HG03139 (cell line): ENCODE data around the gene POFUT2.

ENCODE experiments used
- ATAC-seq: cut with Tn5 transposase; IDR thresholded peaks from one replicate; pipeline ENCODE4 v1.9.1; 2021; ENCODE audit not compliant: unreplicated experiment

Gene POFUT2

DNA sequence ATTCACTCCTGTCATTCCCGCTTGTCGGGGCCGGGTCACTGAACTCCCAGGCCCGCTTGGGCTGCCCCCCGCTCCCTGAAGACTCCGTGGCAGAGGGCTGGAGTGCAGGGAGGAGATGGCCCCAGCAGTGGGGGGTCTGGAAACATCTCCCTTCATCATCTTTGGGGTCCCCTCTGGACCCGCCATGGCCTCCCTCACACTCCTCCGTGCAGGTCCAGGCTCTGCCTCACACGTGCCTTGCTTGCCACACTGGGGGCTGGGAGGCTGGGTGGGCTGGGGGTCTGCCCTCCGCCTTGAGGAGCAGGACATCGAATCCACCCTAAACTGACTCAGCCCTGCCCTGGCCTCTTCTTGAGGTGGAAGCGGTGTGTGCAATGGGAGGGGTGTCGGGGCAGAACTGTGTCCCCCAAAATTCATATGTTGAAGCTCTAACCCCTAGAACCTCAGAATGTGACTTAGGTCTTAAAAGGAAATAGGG is 35.2 kb downstream of the POFUT2 start:
- ATAC-seq, result no peak

DNA sequence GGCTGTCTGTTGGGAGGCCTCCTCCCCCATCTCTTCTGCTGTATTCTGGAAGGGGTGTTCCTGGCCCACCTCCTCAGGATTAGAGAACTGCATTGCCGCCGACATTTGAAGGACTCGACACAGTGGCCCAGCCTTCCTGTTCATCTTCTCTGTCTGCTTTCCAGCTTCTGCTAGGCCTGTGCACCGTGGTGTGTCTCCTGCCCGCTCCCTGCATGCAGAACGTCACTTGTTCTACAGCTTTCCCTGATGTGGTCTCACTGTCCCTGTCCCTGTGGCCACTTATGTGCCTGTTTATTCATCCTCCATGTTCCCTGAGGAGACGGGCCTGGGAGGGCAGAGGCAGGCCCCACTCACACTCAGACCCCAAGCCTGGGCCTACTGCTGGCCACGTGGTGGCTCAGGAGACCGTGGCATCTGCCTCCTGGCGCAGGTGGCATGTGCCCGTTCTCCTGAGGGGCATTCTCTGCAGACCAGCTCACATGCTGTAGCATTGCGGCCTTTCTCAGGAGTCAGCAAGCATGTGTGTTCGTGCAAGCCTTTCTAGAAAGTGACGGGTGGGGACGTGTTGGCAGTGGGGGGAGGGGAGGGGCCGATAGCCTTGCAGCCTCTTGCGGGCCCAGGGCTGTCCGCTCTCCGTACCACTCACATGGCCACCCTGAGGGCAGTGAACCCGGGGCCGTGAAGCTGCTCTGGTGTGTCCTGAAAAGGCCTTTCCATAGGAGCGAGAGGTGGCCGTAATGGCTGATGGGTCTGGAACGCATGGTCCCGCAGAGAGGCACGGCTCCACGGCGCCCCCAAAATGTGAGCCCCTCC is 35.9 kb downstream of the POFUT2 start:
- ATAC-seq, result no peak

DNA sequence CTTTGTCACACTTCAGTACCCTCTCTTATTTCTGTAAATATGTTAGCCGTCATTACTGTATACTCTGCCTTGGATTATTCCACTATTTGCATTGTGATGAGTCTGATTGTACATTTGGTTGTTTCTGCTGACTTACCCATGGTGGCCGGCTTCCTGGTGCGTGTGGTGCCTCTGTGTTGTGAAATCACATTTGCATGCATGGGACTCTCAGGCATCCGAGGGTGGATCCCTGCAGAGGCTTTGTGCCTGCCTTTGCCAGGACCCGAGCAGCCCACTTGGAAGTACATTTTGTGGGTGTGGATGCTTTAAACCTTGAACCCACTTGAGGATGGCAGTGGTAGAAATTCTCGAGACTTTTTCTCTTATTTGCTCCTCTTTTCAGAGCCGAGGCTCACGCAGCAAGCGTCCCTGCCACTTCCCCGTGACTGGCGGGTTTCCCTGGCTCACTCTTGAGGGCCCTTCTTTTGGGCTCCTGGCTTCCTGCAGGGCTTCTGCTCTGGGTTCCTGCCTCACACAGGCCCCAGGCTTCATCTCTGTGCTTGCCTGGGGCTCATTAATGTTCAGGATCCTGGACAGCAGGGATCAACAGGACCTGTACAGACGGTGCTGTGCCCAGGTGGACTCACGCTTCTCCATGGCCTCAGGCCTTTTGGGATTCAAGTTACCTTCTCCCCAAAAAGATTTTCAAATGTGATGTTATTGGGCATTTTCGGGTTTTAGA is 36.6 kb downstream of the POFUT2 start:
- ATAC-seq, result no peak

DNA sequence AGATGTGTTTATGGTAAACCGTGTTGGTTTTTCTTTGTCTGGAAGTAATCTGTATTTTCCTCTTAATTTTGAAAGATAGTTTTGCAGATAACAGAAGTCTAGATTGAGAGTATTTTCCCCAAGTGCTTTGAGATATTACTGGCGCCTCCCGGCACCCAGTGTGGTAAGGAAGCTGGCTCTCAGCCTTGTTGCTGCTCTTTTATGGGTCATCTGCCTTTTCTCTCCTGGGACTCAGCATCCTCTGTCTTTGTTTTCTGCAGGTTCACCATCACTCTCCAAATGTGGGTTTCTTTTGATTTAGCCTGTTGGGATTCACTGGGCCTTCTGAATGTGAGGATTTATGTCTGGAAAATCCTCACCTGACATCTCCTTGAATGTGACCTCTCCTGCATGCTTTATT is 37.4 kb downstream of the POFUT2 start:
- ATAC-seq, result no peak

DNA sequence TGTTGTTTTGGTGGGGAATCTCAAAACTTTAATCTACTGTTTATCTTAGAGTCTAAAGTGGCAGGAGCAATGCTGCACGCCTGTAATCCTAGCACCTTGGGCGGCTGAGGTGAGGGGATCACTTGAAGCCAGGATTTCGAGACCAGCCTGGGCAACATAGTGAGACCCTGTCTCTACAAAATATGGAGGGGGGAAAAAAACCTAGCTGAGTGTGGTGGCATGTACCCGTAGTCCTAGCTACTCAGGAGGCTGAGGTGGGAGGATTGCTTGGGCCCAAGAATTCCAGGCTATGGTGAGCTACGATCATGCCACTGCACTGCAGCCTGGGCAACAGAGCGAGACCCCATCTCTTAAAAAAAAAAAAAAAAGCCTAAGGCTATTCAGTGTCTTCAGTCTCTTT is 38.1 kb downstream of the POFUT2 start:
- no peak for ATAC-seq

DNA sequence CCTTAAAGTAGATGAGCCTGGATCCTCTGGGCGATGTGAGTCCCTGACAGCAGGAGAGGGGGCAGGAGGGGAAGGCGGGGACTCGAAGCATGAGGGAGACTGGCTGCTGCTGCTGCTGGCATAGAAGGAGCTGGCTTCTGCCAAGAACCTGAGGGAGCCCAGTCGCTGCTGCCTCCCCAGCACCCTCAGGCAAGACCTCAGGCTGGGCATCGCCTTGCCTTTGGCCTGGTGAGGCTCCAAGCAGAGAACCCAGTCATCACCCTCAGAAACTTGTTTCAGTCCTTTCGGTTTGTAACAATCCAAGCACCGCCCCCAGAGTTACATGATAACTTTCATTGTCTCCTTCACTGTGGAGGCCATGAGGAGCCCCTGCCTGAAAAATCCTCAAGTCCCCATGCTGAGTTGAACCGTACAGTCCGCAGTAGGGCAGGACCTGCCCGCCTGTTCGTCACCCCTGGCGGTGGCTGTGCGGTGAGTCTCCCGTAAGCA is 38.8 kb downstream of the POFUT2 start:
- ATAC-seq, result no peak

DNA sequence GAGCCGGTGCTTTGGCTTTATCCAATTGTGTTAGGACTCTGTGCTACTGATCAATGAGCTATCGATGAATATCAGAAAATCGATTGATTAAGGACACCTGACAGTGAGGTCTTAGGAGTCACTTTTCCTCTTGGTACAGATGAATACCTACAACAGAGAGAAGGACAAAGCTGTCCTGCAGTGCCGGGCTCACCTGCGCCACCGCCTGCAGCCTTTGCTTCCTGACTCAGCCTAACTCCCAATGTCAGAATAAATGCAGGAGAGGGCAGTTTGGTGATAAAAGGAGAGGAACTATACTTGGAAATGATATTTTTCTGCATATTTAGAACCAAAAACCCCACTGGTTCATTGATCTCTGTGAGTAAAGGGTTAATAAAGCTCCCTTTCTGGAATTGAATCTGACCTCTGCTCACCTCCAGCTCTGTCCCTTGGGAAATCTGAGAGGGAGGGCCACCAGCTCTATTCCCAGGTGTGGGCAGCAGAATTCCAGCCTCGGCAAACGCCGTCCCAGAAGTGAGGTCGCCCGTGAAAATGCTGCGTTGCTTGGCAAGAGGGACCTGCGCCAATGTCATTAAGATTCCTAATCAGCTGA is 39.3 kb downstream of the POFUT2 start:
- ATAC-seq, result no peak

DNA sequence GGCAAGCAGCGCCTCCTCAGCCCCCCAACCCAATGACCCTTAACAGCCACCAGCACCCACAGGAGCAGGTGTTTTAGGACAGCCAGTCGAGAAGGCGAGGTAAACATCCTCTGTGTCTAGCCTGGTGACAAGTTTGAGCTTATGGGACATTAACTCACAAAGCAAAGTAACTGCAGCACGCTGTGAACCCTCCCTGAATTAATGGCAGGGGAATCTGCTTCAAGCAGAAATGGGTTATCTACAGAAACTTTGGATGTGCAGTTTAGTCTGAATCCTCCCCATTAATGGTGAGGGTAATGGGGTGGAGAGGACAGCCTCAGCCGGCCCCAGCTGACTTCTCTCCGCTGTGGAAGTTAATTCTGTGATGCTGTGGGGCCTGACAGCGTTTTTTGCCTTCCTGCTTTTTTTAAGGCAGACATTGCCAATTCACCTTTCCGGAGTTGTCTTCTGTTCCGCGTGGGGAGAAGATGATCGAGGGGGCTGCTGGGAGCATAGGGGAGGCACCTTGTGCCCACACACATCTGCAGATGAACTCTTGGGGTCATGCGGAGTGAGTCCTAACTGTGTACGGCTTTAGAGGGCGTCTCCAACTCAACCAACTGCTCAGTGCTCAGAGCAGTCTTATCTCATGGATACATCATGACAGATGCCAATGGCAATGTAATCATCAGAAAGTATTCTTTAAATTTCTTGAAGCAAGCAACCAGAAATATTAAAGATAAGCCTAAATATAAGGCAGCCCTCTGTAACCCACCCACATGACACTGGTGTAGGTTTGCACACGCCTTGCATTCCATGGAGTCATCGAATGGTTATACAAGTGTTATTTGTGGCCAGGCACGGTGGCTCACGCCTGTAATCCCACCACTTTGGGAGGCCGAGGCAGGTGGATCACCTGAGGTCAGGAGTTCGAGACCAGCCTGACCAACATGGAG is 41.0 kb downstream of the POFUT2 start:
- ATAC-seq, result no peak

DNA sequence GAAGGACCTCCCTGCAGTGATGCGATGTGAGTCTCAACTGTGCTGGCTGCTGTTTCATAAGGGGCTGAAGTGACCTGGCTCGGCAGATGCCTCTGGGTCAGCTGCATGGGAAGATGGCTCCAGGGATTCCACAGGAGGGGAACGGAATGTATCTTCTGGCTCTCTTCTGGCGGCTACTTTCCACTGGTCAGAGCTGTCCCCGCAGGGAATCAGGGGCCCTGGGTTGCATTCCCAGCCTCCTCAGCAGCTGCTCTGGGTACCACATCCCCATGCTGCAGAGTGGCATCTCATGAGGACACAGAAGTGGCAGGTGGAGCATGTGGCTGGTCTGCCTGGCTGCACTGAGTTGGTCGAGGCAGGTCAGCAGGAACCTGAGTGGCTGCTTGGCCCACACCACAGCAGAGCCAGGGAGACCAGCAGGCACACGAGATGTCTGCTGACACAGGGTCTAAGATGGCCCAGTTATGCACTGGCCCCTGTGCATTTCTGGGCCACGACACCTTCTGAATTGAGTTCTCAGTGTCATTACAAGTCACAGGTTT is 42.8 kb downstream of the POFUT2 start:
- ATAC-seq, result no peak

DNA sequence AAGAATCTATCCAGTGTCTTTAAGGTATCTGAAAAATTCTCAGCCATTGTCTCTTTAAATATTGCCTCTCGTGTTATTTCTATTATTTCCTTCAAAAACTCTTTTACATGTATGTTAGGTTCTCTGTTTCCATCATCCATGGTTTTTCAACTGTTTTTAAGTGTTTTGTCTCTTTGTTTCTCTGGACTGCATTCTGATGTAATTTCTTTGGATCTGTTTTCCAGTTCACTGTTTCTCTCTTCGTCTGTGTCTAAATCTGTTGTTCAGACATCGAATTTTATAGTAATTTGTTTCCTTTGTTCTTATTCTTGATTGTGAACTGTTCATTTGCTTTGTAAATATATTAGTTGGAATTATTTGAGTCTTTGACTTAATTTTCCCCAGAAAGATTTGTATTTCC is 44.1 kb downstream of the POFUT2 start:
- ATAC-seq, result no peak

DNA sequence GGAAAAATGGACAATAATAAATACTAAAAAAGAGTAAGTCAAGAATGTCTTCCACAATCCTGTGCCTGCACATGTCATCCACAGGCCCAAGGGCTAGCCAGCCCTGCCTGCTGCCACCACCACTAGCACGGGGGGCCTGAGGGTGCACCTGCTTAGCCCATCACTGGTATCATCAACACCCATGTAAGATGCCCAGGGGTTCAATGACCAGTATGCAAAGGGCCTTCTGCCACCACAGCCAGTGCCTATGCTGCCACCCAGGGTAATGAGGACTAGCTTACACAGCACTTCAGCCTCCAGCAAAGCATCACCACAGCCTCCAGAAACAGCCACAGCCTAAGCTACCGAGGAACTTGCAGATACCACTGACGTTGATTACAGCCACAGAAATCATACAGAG is 46.3 kb downstream of the POFUT2 start:
- ATAC-seq, result no peak

DNA sequence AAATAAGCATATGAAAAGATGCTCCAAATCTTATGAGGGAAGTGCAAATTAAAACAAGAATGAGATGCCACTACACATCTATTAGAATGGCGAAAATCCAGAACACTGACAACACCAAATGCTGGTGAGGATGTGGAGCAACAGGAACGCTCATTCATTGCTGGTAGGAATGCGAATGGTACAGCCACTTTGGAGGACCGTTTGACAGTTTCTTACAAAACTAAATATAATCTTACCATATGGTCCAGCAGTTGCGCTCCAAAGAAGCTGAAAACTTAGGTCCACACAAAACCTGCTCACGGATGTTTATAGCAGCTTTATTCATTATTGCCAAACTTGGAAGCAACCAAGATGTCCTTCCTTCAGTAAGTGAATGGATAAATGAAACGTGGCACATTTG is 50.3 kb downstream of the POFUT2 start:
- ATAC-seq, result no peak

DNA sequence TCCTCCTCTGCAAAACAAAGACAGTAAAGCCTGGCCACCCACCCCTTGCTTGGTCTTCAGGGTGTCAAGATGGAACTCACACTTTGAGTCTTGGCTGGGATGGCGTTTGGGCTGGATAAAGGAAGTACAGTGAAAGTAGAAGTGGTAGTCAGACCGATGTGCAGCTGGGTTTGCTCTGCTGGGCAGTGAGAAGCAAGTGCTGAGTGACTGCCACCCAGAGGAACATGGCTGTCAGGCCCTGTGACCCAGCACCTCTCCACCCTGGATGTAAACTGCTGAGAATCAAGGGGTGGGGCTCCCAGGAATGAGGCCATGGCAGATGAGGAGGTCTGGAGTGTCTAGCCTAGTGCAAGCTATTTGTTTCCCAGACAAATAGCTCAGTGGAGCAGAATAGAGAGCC is 51.2 kb downstream of the POFUT2 start:
- ATAC-seq, result no peak

DNA sequence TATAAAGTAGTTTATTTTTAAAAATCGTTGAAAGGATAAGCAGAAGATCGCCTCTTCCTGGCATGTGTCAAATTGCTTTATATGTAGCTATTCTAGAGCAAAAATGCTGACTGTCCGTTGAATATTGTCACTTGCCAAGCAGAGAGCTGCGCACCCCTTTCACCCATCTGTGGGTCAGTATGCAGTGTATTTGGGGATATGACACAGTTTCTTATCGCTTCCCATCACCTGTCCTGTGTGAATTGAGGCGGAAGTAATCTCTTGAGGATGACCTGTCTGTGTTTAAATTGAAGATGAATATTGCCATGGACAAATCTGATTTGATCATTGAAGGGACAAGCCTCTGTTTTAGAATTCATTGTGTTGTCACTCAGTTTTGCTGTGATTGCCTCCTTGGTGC is 52.2 kb downstream of the POFUT2 start:
- ATAC-seq, result no peak

DNA sequence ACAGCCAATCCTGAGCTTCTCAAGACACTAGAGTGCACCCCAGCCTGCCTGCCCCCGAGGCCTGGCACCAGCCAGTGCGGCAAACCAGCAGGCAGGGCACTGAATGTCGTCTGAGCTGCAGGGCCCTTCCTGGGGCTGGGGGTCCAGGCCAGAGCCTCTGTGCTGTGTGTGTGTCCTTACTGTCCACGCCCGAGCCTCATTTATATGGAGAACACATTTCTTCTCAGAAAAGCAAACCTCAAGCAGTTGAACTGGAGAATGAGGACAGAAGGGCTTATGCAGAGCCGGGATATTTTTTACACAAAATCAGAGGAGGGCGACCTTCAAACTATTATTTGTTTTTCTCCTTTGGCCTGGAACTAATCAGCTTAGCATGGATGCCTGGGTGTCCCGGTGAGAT is 52.7 kb downstream of the POFUT2 start:
- ATAC-seq, result no peak

DNA sequence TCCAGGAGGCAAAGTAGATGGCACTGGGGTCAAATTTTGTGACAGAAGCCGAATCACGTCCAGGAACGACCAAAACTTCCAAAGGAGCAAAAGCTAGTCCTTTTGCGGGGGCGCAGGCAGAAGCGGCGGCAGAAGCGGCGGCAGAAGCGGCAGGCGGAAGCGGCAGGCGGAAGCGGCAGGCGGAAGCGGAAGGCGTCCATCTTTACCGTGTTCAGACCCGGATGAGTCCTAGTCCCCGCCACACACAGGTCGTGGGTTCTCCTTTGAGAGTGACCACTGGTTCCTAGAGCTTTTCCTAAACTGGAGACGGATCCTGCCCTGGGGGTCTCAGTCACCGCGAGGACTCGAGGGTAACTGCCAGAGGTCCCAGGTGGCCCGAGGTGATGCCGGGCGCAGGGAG is 53.6 kb downstream of the POFUT2 start:
- ATAC-seq, result no peak

DNA sequence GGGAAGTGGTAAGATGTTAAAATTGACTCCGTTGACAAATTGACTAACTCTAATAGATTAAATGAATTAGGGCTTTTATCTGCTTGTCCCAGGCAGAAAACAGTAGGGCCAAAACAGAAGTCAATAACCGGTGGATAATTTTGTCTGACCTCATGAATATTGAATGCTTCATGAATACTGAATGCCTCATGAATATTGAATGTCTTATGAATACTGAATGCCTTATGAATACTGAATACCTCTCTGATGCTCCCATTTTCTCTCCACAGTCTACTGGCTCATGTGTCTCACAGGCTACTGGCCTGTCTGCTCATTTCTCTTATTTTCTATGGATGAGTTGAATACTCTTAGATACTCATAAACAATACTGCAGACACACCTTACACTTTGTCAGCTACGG is 56.0 kb downstream of the POFUT2 start:
- no peak for ATAC-seq

DNA sequence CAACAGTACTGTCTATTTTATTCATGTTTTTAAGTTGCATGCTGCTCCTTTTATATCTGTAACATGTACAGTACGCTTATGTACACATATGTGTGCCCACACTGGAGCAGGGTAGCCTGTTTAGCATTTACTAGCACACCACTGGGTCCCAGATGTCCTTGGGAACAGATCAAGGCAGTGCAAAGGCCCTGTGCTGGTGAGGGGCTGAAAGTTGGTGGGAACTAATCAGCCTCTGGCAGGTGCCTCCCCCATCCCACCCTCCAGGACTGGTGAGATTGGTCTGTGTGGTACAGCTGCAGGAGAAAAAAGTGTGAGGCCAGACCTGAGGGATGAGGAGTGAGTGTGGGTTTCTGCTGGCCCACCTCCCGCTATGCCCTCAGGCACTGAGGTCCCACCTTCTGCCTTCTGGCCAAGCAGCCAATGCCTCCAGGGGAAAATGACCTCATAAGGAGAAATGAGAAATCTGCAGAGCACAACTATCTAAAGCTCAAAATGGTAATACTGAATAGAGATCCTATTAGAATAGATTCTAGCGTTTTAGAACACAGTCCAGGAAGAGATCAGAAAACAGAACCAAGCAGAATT is 58.9 kb downstream of the POFUT2 start:
- ATAC-seq, result no peak

DNA sequence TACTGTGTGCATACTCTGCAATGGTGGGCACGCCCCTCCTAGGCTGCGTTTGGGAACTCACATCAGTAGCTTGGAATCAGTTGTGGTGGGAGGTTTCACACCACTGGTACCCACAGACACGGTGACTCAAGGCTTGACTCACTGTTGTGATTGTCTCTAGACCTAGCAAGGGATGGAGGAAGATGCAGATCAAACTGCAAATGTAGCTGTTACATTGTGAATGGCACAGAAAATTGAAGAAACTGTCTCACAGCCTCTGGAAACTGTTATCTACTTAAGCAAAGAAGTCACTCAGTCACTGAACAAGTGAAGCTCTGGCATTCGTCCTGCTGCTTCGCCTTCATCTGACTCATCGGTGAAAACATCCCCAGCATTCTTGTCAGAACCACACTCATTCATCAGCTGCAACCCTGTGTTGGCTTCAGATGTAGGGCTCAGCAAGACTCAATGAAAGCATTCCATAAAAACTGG is 59.5 kb downstream of the POFUT2 start:
- no peak for ATAC-seq

DNA sequence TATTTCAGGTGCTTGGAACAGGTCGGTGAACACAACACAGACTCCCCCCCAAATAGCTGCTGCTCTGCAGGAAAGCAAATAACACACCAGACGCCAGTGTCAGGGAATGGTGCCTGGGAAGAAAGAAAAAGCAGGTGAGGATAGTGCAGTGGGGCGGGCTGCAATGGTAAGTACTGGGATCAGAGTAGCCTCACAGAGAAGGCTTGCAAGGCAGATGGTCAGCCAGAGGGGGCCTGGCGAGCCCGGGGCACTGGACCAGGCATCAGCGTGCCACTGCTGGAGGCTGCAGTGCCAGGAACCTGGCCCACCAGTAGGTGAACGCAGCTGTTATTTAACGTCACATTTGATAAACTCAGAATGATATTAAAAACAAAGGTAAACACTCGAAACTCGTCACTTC is 60.0 kb downstream of the POFUT2 start:
- no peak for ATAC-seq
